Measurements from ENCODE around the gene PRR20B. TPM values are rescaled to one million over a fixed set of nuclear protein-coding genes. Genes with fewer than 3 reads are reported as not detected.

The PRR20B gene
- not detected in 2 replicates for total RNA-seq

GRCh38 chr13:57147188-57147587 lies at the start of gene PRR20B:
PRR20B (plus strand) TSS chr13:57147488; CDS start chr13:57147875, 387 bp downstream.

GRCh38 chr13:57140235-57140968 lies 6.9 kb upstream of the PRR20B start, which contains the start of gene PRR20A:
PRR20A (plus strand) TSS chr13:57140918; CDS start chr13:57141305, 387 bp downstream.

GRCh38 chr13:57153761-57154160 lies 6.5 kb downstream of the PRR20B start, which contains the start of gene PRR20C:
PRR20C (plus strand) TSS chr13:57154061; CDS start chr13:57154448, 387 bp downstream.

GRCh38 chr13:57160332-57160731 lies 13.0 kb downstream of the PRR20B start, which contains the start of gene PRR20D:
PRR20D (plus strand) TSS chr13:57160632; CDS start chr13:57161019, 387 bp downstream.

GRCh38 chr13:57166897-57167296 lies 19.6 kb downstream of the PRR20B start, which contains the start of gene PRR20E:
PRR20E (plus strand) TSS chr13:57167197; CDS start chr13:57167584, 387 bp downstream.

Other genes with a start within 250 kb of the PRR20B start
- gene PRR20A, start 6.6 kb upstream of the PRR20B start, total RNA-seq, result not detected in 2 replicates
- not detected in 2 replicates for gene PRR20C, start 6.6 kb downstream of the PRR20B start, total RNA-seq
- gene PRR20D, start 13.1 kb downstream of the PRR20B start, total RNA-seq, result not detected in 2 replicates
- gene PRR20E, start 19.7 kb downstream of the PRR20B start, total RNA-seq, result not detected in 2 replicates

Data from smooth muscle cell of trachea (primary cell).